Liver (tissue), 3 donors: ENCODE data around the gene FER.

ENCODE experiments used
- CTCF ChIP-seq: fragments of 150-350 bp; IDR thresholded peaks from 2 replicates; pipeline ENCODE4 v1.5.1; 2017; ENCODE audit warnings: improper control_type of control experiment, low read depth, low read length; ENCODE audit not compliant: missing input control
- RAD21 ChIP-seq, 2 donors: IDR thresholded peaks; 2 replicates each; pipeline ENCODE4 v1.6.1; 2016; ENCODE audit warnings: antibody characterized with exemption in 2 of 2, mild to moderate bottlenecking in 2 of 2
- donor health status: healthy.
- donor health status: healthy.

GRCh38 chr5:109083937-109084336 is 336.2 kb downstream of the FER start:
- TF ChIP-seq CTCF = no peak
- no peak for TF ChIP-seq RAD21 (IDR thresholded peaks at IDR 0.05)
